Hepatocyte (in vitro differentiated cells): Measurements from ENCODE around the gene EGLN2.
"Not testable (repeated sequence)": the region's sequence is repeated elsewhere in the genome, so short reads cannot be mapped to it uniquely, and the experiment has no call there.

ENCODE experiments used
- CTCF ChIP-seq: fragments of 200-600 bp; sonication (generic); IDR thresholded peaks from 2 replicates; pipeline ENCODE4 v1.5.1; 2016; ENCODE audit warnings: antibody characterized with exemption, mild to moderate bottlenecking; ENCODE audit not compliant: poor library complexity
- EZH2 ChIP-seq: fragments of 200-600 bp; sonication (generic); IDR thresholded peaks from 2 replicates; pipeline ENCODE4 v1.6.1; 2016; ENCODE audit warnings: antibody characterized with exemption, mild to moderate bottlenecking, borderline replicate concordance

DNA sequence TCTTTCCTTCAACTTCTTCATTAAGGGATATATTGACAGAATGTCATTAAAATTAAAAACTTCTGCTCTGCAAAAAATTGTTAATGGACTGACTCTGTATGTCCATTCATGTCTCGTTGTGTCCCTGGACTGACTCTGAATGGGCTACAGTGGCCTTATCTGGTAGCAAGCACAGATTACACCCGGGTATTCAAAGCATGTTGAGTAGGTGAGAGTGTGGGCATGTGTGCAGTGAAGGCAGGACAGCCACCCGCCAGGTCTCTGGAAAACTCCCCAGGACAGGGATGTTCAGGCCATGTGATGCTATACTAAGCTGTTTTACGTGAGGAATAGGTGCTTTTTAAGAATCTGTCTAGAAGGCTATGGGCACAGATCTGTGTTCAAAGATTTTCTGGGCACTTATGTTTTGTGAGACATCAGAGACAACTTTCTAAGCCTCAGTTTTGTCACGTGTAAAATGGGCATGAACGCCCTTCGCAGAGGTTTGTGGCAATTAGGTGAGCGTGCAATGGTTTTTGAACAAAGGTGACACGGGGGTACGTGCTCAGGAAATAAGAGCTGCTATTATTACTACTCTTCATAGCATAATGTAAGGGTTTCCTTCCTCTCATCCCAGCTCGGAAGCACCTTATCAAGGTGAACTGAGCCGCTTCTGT is 44.1 kb downstream of the EGLN2 start:
- TF ChIP-seq CTCF, EZH2: not testable (repeated sequence)
